GM19239 (cell line): ENCODE measurements around the gene TM9SF3.
A peak's percentile ranks its signal among the peaks of the same experiment; 100 is the strongest.

Source experiments
- DNase-seq: peaks from one replicate; pipeline ENCODE4 v3.0.0; 2011; ENCODE audit warnings: low spot score; ENCODE audit not compliant: insufficient read length
- FAIRE-seq: peaks from 2 replicates; lab custom pipeline; 2011; peaks lifted over from hg19 to GRCh38; lab: Jason Lieb, UNC

TM9SF3 gene

DNA sequence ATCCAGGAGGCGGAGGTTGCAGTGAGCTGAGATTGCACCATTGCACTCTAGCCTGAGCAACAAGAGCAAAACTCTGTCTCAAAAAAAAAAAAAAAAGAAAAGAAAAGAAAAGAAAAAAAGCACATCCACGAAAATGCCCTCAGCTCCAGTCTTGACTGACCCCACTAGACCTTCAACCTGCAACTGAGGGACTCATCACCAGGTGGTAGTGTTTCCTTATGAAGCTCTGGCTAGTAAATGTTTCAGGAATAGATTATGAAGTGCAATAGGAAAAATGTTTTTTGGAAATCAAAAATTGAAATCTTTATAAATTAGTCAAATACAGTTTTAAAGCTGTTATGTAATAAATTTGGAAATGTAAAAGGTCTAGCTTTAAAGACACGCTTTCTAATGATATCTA is 95.5 kb downstream of the TM9SF3 start:
- no peak for FAIRE-seq
- DNase-seq, result no peak

DNA sequence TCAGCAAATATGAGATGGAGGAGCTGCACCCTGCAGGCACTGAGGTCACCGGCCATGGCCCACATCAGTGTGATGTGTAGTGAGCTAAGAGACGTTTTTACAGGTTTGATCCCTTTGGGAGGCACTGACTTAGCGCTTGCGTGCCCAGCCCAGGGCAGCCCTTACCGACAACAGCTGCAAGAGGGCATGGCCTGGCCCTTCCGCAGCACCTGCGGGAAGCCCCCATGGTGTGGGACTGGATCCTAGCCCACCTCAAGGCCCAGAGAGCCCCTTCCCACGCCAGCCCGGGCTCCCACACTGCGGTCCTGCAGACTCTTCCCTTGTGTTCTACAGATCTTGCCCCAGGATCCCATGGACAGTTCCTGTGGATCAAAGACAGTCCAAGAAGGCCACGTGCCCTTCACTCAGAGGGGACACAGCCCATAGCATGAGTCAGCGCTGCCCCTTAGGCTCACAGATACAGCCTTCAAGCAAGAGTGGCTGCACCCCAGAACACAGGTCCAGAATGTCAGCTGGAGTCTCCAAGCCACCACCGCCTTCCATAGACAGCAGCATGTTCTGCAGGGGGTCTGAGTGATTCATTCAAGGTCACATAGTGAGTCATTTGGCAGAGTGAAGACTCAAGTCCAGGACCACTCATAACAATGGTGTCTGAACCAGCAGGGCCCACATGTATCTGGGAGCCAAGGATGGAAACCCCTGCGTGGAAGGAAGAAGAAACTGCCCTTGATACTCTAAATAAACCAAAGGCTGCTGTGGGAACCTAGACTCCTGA is 98.5 kb downstream of the TM9SF3 start:
- DNase-seq, result no peak
- FAIRE-seq, result no peak

DNA sequence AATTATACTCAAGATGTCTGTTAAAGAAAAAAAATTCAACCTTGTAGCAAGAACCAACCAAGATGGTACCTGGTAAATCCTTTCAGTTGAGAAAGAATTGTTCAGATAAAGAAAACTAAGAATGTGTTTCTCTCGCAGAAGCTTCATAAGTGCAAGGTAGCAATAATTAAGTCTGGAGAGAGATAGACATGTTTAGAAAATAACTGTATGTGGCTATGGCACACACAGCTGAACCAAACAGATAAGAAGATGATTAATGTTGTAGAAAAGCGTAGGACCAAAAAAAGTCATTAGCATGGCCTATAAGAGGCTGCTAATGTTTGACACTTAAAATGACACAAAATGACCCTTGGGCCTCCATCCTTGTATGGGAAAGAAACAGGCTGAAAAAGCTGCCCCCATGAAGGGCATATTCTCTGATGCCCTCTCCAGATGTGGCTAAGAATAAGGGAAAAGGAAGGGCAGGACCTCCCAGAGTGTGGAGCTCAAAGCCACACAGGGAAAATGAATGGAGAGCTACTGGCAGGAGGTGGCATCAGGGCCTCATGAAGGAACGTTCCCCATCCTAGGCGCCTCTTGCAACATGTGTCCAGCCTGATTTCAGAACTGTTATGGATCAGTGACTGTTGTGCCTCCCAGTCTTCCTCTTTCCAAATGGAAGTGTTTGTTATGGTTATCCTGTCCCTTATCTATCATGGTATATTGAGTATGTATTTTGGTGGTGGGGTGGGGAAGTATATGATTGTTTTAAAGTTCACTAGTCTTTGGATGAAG is 103.8 kb downstream of the TM9SF3 start:
- no peak for DNase-seq

DNA sequence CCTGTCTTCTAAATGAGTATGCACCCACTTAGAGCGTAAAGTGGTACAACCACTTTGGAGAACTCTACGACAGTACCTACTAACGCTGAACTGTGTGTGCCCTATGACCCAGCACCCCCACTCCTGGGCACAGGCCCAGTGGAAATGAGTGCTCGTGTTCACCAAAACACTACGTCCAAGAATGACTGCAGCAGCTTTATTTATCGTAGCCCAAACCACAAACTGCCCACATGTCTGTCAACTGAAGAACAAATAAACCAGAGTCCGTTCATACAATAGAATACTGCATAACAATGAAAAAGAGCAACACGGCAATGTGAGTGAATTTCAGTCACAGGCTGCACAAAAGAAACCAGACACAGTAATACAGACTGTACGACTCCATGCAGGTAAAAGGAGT is 108.5 kb downstream of the TM9SF3 start:
- no peak for DNase-seq
- FAIRE-seq, result no peak

More for the DNA sequence above, 103.8 kb downstream of the TM9SF3 start:
- no peak for FAIRE-seq

DNA sequence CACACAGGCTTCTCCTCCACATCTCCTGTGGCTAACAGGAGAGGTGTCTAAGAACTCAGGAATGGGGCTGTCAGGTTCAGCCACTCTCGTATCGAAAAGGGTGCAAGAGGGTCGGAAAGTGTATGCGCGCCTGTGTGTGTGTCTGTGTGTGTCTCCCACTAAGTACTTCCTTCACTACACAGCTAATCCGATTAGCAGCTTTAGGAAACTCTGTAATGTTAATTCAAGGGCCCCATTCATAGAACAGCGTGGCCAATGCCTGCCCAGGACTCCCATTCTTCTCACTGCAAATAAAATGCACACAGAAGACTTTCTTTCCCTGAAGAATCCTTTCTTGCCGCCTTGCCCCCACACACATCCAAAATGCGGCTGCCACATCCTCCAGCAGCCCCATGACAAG is 112.9 kb downstream of the TM9SF3 start:
- DNase-seq (no peak), FAIRE-seq (no peak)

DNA sequence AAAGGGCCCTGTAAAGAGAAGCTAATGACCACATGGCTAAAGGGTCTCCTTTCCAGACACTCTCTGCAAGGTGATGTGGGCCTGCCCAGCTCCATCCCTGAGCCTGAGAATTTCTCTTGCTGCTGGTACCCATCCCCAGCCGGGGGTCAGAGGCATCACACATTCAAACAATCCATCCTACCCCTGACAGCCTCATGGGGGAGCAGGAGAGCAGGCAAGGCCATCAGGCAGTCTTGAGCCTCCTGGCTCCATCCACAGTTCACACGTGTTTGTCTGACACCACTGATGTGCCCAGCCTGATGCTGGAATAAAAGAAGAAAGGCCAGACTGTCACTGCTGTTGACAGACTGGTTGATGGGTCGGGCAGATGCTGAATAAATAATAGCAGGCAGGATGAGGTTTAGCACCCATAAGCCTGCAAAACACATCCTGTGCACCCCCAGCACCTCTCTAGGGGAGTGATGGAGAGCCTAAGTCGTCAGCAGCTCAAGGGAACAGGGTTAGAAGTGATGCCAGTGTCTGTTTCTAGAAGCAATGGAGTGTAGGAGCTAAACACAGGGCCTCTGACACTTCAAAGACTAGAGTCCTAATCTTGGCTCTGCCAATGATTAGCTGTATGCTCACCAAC is 116.6 kb downstream of the TM9SF3 start:
- DNase-seq (peak; percentile 47), FAIRE-seq (peak; percentile 64)

DNA sequence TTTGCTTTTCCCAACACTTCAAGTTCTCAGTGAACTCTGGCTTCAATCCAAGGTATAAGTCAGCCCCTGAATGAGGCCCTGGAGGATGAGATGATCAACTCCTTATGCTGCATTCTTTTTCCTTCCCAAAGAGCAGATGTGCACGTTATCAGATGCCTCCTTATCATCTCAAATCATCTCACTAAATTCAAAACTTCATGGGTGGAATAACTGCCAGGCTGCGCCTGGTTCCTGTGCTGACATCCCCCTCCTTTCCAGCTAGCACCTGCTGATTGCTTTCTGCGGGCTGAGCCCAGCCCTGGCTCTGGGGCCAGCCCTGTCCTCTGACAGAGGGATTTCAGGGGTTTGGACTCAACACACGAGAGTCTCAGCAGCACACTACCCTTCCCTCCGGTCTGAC is 118.0 kb downstream of the TM9SF3 start:
- FAIRE-seq, result no peak
- DNase-seq, result no peak
